GM12875 (cell line): ENCODE results near the gene SDK1.

ENCODE experiments used
- H3K4me3 ChIP-seq: one replicate; pipeline ENCODE4 v1.5.1; 2011; ENCODE audit warnings: low read depth, low read length, control low read depth
- CTCF ChIP-seq: IDR thresholded peaks from 2 replicates; pipeline ENCODE4 v1.5.1; 2011; ENCODE audit warnings: low read depth, mild to moderate bottlenecking, control low read depth, inconsistent platforms, low read length, moderate library complexity, borderline replicate concordance; ENCODE audit not compliant: insufficient read depth

Gene SDK1

GRCh38 chr7:3527496-3528124, 226.6 kb downstream of the SDK1 start:
- TF ChIP-seq CTCF = no peak
- H3K4me3 ChIP-seq = no peak overlapping the region

DNA sequence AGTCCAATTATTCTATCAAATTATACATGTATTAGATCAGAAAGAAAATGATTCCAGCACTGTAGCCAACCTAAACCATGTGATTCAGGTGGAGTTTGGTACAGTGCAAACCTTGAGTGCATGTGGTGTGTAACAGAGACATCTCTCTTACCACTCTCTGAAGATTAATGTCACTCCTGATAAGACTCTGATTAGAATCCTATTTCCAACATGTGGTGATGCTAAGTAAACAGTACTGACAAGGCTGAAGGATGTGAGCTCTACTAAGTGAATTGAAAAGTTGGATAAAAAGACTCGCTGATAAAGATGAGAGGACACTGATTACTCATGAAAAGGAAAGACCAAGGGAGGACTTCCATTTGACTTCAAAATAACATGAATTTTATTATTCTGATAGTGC, 232.0 kb downstream of the SDK1 start:
- no peak for TF ChIP-seq CTCF
- no peak overlapping the region for H3K4me3 ChIP-seq

DNA sequence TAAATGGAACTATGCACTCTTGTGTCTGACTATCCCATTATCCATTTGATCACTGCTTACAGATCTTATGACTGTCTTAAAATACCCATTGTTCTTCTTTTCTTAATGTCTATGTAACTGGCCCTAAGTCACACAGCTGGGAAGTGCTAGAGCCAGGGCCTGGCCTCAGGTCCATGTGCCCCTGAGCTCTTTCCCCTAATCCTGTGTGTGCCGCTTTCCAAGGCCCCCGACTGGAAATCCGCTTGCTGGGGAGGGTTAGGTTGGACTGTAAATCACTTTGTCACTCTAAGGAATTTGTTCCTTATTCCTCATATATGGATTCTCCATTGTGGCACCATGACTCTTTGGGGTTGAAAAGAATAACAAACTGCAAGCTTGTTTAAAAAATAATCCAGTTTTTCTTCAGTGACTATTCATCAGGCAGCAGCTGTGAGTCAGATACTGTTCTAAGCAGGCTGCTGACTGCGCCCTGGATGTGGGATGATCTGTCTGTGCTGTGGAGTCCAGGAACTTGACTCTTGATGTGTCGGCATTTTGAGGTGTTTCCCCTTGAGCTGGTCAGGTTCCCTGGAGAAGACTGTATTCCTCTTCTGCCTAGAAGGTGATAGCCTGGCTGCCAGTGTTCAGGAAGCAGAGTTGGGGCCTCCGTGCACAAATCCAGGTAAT, 236.3 kb downstream of the SDK1 start:
- no peak overlapping the region for H3K4me3 ChIP-seq
- no peak for TF ChIP-seq CTCF

DNA sequence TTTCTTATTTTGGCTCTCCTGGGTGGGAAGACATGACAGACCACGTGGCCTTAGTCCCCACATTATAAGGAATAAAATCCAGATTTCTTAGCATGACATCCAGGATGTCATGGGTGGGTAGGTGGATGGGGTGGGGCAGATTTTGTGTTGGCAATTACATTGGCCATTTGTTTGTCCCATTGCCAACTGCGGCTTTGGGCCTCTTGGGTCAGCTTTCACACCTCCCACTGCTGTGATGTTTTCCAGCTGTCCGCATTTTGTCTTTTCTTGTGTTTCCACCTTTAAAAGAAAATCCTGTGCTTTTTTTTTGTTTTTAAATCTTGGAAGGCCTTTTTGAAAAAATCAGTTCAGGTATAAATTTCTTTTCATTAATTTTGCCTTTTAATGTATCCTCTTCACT, 237.0 kb downstream of the SDK1 start:
- no peak overlapping the region for H3K4me3 ChIP-seq
- no peak for TF ChIP-seq CTCF

- TF ChIP-seq CTCF = no peak
- H3K4me3 ChIP-seq = no peak overlapping the region
Observed at GRCh38 chr7:3540456-3541220, 239.6 kb downstream of the SDK1 start.

DNA sequence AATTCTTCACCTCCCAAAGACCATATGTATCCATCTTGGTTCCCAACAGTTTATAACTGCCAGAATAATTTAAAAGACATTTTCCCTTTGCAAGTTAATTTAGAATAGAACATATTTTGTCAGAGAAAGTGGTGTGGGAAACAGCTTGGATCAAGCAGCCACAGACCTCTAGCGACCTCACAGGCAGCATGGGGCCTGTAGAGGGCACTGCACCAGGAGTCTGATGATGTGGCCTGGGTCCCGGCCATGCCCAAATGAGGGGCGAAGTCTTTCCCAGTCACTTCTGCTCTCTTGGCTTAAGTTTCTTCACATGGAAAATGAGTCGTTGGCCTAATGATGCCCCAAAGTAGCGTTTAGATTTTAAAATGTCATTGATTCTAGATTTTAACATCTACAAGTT, 243.2 kb downstream of the SDK1 start:
- no peak for TF ChIP-seq CTCF
- H3K4me3 ChIP-seq = no peak overlapping the region

DNA sequence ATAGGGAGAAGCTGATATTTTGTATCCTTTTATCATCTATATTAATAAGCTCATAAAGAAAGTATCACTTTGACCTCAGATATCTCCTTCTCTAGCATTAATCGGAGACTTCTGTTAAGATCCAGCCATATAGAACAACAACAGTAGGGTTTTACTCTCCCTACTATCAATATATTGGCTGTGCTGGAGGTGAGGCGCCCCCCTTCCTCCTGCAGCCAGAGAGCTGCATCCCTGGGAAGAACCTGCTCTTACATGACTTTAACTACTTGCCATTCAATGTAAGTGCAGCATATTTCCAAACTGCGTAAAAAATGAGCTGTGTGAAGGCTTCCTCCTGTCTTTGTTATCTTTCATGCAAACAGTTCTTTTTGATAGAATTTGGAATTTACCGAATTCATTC, 247.8 kb downstream of the SDK1 start:
- no peak overlapping the region for H3K4me3 ChIP-seq
- no peak for TF ChIP-seq CTCF
